H9 (cell line): ENCODE measurements around the gene MTMR12. TPM values are rescaled to one million over a fixed set of nuclear protein-coding genes. Genes with fewer than 3 reads are reported as not detected.
A peak's percentile ranks its signal among the peaks of the same experiment; 100 is the strongest.

ENCODE experiments used
- DNase-seq: peaks from one replicate; pipeline ENCODE4 v3.0.0-alpha.2; 2017
- H2AFZ ChIP-seq: one replicate; pipeline ENCODE4 v1.6.1; 2013; ENCODE audit warnings: mild to moderate bottlenecking, low read length, control low read depth, moderate library complexity
- H2AK5ac ChIP-seq: 2 replicates; pipeline ENCODE4 v1.6.1; 2013; ENCODE audit warnings: low read length, control low read depth, mixed read lengths; ENCODE audit not compliant: insufficient read length
- H2BK120ac ChIP-seq: one replicate; pipeline ENCODE4 v1.6.1; 2013; ENCODE audit warnings: low read depth, mild to moderate bottlenecking, low read length, control low read depth, inconsistent platforms; ENCODE audit not compliant: poor library complexity, severe bottlenecking
- H2BK12ac ChIP-seq: 2 replicates; pipeline ENCODE4 v1.6.1; 2013; ENCODE audit warnings: low read length, control low read depth, mixed read lengths, low read depth; ENCODE audit not compliant: insufficient read length
- H2BK15ac ChIP-seq: 2 replicates; pipeline ENCODE4 v1.6.1; 2013; ENCODE audit warnings: low read depth, low read length, control low read depth
- H2BK20ac ChIP-seq: one replicate; pipeline ENCODE4 v1.6.1; 2013; ENCODE audit warnings: low read depth, mild to moderate bottlenecking, low read length, control low read depth, inconsistent platforms; ENCODE audit not compliant: poor library complexity, severe bottlenecking
- H2BK5ac ChIP-seq: 2 replicates; pipeline ENCODE4 v1.6.1; 2013; ENCODE audit warnings: low read length, control low read depth, mixed read lengths; ENCODE audit not compliant: insufficient read length
- H3K14ac ChIP-seq: 2 replicates; pipeline ENCODE4 v1.6.1; 2013; ENCODE audit warnings: low read length, control low read depth; ENCODE audit not compliant: insufficient read depth
- H3K18ac ChIP-seq: 2 replicates; pipeline ENCODE4 v1.6.1; 2013; ENCODE audit warnings: low read depth, mild to moderate bottlenecking, mixed read lengths, low read length, control low read depth; ENCODE audit not compliant: insufficient read length
- H3K23ac ChIP-seq: 2 replicates; pipeline ENCODE4 v1.6.1; 2013; ENCODE audit warnings: low read length, control low read depth, mixed read lengths, low read depth; ENCODE audit not compliant: insufficient read length
- H3K23me2 ChIP-seq: 2 replicates; pipeline ENCODE4 v1.6.1; 2013; ENCODE audit warnings: low read depth, mild to moderate bottlenecking, mixed read lengths, low read length, control low read depth; ENCODE audit not compliant: insufficient read length, poor library complexity, severe bottlenecking
- H3K27ac ChIP-seq: 2 replicates; pipeline ENCODE4 v1.5.1; 2013; ENCODE audit warnings: low read length, control low read depth, mixed read lengths, low read depth; ENCODE audit not compliant: insufficient read length
- H3K27me3 ChIP-seq: 2 replicates; pipeline ENCODE4 v1.6.1; 2013; ENCODE audit warnings: low read length, control low read depth, inconsistent platforms; ENCODE audit not compliant: insufficient read depth
- H3K4ac ChIP-seq: 2 replicates; pipeline ENCODE4 v1.6.1; 2013; ENCODE audit warnings: low read depth, mild to moderate bottlenecking, control low read depth, inconsistent platforms, low read length, moderate library complexity
- H3K4me1 ChIP-seq: 2 replicates; pipeline ENCODE4 v1.6.1; 2013; ENCODE audit warnings: low read length, control low read depth, inconsistent platforms; ENCODE audit not compliant: insufficient read depth
- H3K4me2 ChIP-seq: 2 replicates; pipeline ENCODE4 v1.6.1; 2013; ENCODE audit warnings: low read length, control low read depth, mixed read lengths; ENCODE audit not compliant: insufficient read length, insufficient read depth
- H3K56ac ChIP-seq: 2 replicates; pipeline ENCODE4 v1.6.1; 2013; ENCODE audit warnings: low read depth, mild to moderate bottlenecking, mixed read lengths, low read length, control low read depth; ENCODE audit not compliant: insufficient read length
- H3K79me1 ChIP-seq: 2 replicates; pipeline ENCODE4 v1.6.1; 2013; ENCODE audit warnings: low read depth, mild to moderate bottlenecking, moderate library complexity, low read length, control low read depth, inconsistent platforms; ENCODE audit not compliant: insufficient read depth, poor library complexity, severe bottlenecking
- H3K79me2 ChIP-seq: 2 replicates; pipeline ENCODE4 v1.6.1; 2013; ENCODE audit warnings: low read length, control low read depth, inconsistent platforms; ENCODE audit not compliant: insufficient read depth
- H3K9ac ChIP-seq: 2 replicates; pipeline ENCODE4 v1.6.1; 2013; ENCODE audit warnings: low read length, control low read depth, mixed read lengths; ENCODE audit not compliant: insufficient read length; ENCODE audit errors: extremely low read depth
- H3K9me3 ChIP-seq: one replicate; pipeline ENCODE4 v1.6.1; 2013; ENCODE audit warnings: low read depth, low read length, inconsistent platforms; ENCODE audit not compliant: control insufficient read depth
- H3T11ph ChIP-seq: one replicate; pipeline ENCODE4 v1.6.1; 2013; ENCODE audit warnings: mild to moderate bottlenecking, low read length, control low read depth, inconsistent platforms
- H4K20me1 ChIP-seq: one replicate; pipeline ENCODE4 v1.6.1; 2013; ENCODE audit not compliant: control insufficient read depth, insufficient read length, insufficient read depth
- H4K5ac ChIP-seq: 2 replicates; pipeline ENCODE4 v1.6.1; 2013; ENCODE audit warnings: low read depth, mild to moderate bottlenecking, mixed read lengths, low read length, control low read depth; ENCODE audit not compliant: insufficient read length
- H4K8ac ChIP-seq: replicated peaks from 2 replicates; pipeline ENCODE4 v1.6.1; 2013; ENCODE audit warnings: low read length, control low read depth, mixed read lengths, low read depth; ENCODE audit not compliant: insufficient read length
- H4K91ac ChIP-seq: 2 replicates; pipeline ENCODE4 v1.6.1; 2013; ENCODE audit warnings: low read depth, mild to moderate bottlenecking, moderate library complexity, mixed read lengths, low read length, control low read depth; ENCODE audit not compliant: insufficient read length
- H3K27ac Mint-ChIP-seq, 3 experiments: 2 replicates in 2 of 3; 3 replicates in 1 of 3; pipeline ENCODE4 v1.8.0; 2020 to 2021; ENCODE audit warnings: mixed read lengths in 3 of 3, mild to moderate bottlenecking in 1 of 3, moderate library complexity in 1 of 3
- H3K27me3 Mint-ChIP-seq: 2 replicates; pipeline ENCODE4 v1.8.0; 2021; ENCODE audit warnings: low read depth, mild to moderate bottlenecking, moderate library complexity, mixed read lengths
- H3K36me3 Mint-ChIP-seq, 3 experiments: 2 replicates in 2 of 3; 3 replicates in 1 of 3; pipeline ENCODE4 v1.8.0; 2020 to 2021; ENCODE audit warnings: low read depth in 3 of 3, mixed read lengths in 3 of 3; ENCODE audit not compliant: insufficient read depth in 1 of 3
- H3K4me1 Mint-ChIP-seq, 2 experiments: 2 replicates each; pipeline ENCODE4 v1.8.0; 2020; ENCODE audit warnings: mixed read lengths in 2 of 2
- H3K4me3 Mint-ChIP-seq, 2 experiments: 2 replicates in 1 of 2; 3 replicates in 1 of 2; pipeline ENCODE4 v1.8.0; 2020 to 2021; ENCODE audit warnings: mild to moderate bottlenecking in 2 of 2, mixed read lengths in 2 of 2, moderate library complexity in 1 of 2
- H3K9me3 Mint-ChIP-seq, 2 experiments: 2 replicates in 1 of 2; 3 replicates in 1 of 2; pipeline ENCODE4 v1.8.0; 2020; ENCODE audit warnings: mild to moderate bottlenecking in 2 of 2, mixed read lengths in 2 of 2, moderate library complexity in 1 of 2
- CTCF ChIP-seq: fragments of 200-600 bp; sonication (generic); conservative IDR thresholded peaks from 3 replicates; pipeline ENCODE4 v1.8.0; 2021; ENCODE audit warnings: antibody characterized with exemption, mild to moderate bottlenecking
- WGBS: extraction: QIAGEN DNeasy Blood & Tissue Kit; methylation state at CpG from one replicate; pipeline ENCODE4 v1.1.7; 2013; ENCODE audit warnings: missing lambda C conversion rate, low lambda C conversion rate, mixed read lengths; ENCODE audit not compliant: insufficient read length; ENCODE audit errors: extremely low coverage; 5-methylcytosine and 5-hydroxymethylcytosine counted together
- total RNA-seq: library from RNA; stranded (reverse); gene quantifications from 2 replicates; pipeline ENCODE4 v1.2.1, GENCODE V29; 2021

MTMR12 gene
- total RNA-seq, 1 experiment from 2014 or later, result 39.3 TPM

- peaks cover 33 to 78% (median 62%) of the 10 kb centered on the region in 3 experiments for H3K36me3 Mint-ChIP-seq
Measured at GRCh38 chr5:32232441-32233219, 80.1 kb downstream of the MTMR12 start.

More at GRCh38 chr5:32232441-32233219, 80.1 kb downstream of the MTMR12 start:
- no peak overlapping the region for H2BK15ac ChIP-seq
- no peak overlapping the region for H3K14ac ChIP-seq
- TF ChIP-seq CTCF, result peak; percentile 82
- no peaks in the 10 kb centered on the region for H3K79me1 ChIP-seq
- Mint-ChIP-seq H3K4me3 (no peak overlapping the region), H3K4me1 (peaks cover 6 to 16% of the 10 kb centered on the region in 2 experiments), H3K9me3 (no peaks in the 10 kb centered on the region), H3K27ac (peak overlapping the region; percentile 62 to 84 (median 64); a peak in 5 of 7 replicates), H3K27me3 (no peaks in the 10 kb centered on the region)
- no peak overlapping the region for H2AK5ac ChIP-seq
- WGBS, result no CpG with 5 or more reads among the region's 11 CpGs
- no peak overlapping the region for H4K5ac ChIP-seq
- no peak overlapping the region for H3K9ac ChIP-seq
- H3K56ac ChIP-seq, result no peak overlapping the region
- DNase-seq, result peak; percentile 72
- no peak overlapping the region for H3K4me2 ChIP-seq
- no peak overlapping the region for H3K4ac ChIP-seq
- no peak overlapping the region for H3T11ph ChIP-seq
- H3K18ac ChIP-seq, result no peak overlapping the region
- no peaks in the 10 kb centered on the region for H3K79me2 ChIP-seq
- H2AFZ ChIP-seq, result no peak overlapping the region
- H3K27me3 ChIP-seq, result no peaks in the 10 kb centered on the region
- H3K27ac ChIP-seq, result no peak overlapping the region
- no peak overlapping the region for H3K23ac ChIP-seq
- H3K4me1 ChIP-seq, result no peaks in the 10 kb centered on the region
- no peak overlapping the region for H4K91ac ChIP-seq
- no peak overlapping the region for H2BK12ac ChIP-seq
- no peak overlapping the region for H4K8ac ChIP-seq
- H3K9me3 ChIP-seq, result no peaks in the 10 kb centered on the region
- no peak overlapping the region for H2BK5ac ChIP-seq
- no peak overlapping the region for H2BK20ac ChIP-seq
- no peaks in the 10 kb centered on the region for H3K23me2 ChIP-seq
- no peak overlapping the region for H2BK120ac ChIP-seq
- H4K20me1 ChIP-seq, result no peaks in the 10 kb centered on the region
